Measurements from ENCODE around the gene PRSS38. TPM values are rescaled to one million over a fixed set of nuclear protein-coding genes. Genes with fewer than 3 reads are reported as not detected.

PRSS38 gene
- total RNA-seq, 1 donor from 2014 or later: not detected

DNA sequence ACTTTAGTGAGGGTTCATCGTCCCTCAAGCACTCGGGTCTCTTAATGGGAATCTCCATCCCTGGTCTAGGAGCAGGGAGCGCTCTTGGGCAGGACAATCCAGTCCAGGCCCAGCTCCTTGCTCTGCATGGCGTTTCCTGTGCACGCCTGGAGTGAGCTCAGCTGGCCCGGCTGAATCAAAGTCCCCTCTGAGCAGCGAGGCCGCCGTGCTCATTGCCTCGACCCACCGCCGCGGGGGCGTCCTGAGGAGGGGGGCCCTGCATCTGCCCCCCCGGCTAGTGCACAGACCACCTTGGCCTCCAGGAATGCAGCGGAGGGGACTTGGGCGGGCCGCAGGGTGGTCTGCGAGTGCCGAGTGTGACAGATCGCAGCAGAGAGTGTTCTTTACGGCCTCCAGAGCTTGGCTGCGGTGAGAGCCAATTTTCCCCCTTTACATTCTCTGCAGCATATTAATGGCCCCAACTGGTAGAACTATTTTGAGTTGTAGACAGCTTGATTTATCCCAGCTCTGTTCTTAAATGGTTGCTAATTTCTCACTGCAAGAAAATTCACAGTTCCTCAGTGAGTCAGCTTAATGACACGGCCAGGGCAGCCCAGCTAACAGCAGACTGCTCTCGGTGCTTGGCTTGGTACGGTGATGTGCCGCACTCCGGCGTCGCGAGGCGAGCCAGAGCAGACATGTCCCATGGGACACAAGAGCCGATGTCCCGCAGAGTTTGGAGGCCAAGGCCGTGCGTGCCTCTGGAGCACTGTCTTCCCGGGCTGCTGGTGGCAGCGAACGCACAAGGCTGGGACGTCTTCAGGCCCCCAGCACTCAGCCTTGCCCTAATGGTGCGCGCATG, 40.4 kb upstream of the PRSS38 start:
- H3K27me3 Mint-ChIP-seq: no peaks in the 10 kb centered on the region
- no peaks in the 10 kb centered on the region for H3K4me1 Mint-ChIP-seq
- H3K4me3 Mint-ChIP-seq: no peak overlapping the region
- intact Hi-C loops (cut with micrococcal nuclease): no loop called here
- TF ChIP-seq, protein P1, sequence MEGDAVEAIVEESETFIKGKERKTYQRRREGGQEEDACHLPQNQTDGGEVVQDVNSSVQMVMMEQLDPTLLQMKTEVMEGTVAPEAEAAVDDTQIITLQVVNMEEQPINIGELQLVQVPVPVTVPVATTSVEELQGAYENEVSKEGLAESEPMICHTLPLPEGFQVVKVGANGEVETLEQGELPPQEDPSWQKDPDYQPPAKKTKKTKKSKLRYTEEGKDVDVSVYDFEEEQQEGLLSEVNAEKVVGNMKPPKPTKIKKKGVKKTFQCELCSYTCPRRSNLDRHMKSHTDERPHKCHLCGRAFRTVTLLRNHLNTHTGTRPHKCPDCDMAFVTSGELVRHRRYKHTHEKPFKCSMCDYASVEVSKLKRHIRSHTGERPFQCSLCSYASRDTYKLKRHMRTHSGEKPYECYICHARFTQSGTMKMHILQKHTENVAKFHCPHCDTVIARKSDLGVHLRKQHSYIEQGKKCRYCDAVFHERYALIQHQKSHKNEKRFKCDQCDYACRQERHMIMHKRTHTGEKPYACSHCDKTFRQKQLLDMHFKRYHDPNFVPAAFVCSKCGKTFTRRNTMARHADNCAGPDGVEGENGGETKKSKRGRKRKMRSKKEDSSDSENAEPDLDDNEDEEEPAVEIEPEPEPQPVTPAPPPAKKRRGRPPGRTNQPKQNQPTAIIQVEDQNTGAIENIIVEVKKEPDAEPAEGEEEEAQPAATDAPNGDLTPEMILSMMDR (IDR thresholded peaks at IDR 0.05): no peak
- H3K27ac Mint-ChIP-seq: no peak overlapping the region
- no peak for ATAC-seq (ENCODE audit: low read depth)
- CTCF ChIA-PET: interaction anchor here (0.9 kb wide), 1 partner anchor 11 kb away, joined by 3 read pairs; no protein-coding TSS in a partner anchor
- H3K9me3 Mint-ChIP-seq: no peaks in the 10 kb centered on the region
- POLR2A ChIA-PET: no interaction called here
- peaks cover 36% of the 10 kb centered on the region for H3K36me3 Mint-ChIP-seq (ENCODE audit: low read depth)
- no peak for DNase-seq

DNA sequence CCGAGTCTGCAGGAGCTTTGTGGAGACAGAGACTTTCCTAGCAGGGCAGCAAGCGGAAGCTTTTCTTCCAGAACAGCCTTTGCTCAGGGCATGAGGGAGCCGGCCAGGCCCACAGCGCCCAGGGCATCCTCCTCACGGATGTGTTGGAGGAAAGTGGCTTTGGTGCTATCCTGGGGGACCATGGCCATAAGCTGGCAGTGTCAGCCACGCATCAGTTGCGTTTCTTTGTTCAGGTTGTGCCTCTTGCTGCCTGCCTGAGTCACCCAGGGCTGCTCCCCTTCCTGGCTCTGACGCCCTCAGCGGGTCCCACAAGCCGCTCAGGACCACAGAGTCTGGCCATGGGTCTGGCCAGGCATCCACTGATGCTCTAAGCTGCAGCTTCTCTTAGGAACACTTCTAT, 39.6 kb upstream of the PRSS38 start:
- H3K4me3 Mint-ChIP-seq: no peak overlapping the region
- H3K27ac Mint-ChIP-seq: no peak overlapping the region
- ChIA-PET CTCF (no interaction called here), POLR2A (no interaction called here)
- no peaks in the 10 kb centered on the region for H3K27me3 Mint-ChIP-seq
- H3K9me3 Mint-ChIP-seq: no peaks in the 10 kb centered on the region
- ATAC-seq (ENCODE audit: low read depth) (no peak), DNase-seq (no peak)
- no peaks in the 10 kb centered on the region for H3K4me1 Mint-ChIP-seq
- peaks cover 32% of the 10 kb centered on the region for H3K36me3 Mint-ChIP-seq (ENCODE audit: low read depth)
- TF ChIP-seq, protein P1 (IDR thresholded peaks at IDR 0.05): no peak
- intact Hi-C loops (cut with micrococcal nuclease): no loop called here

GRCh38 chr1:227776331-227776771, 39.1 kb upstream of the PRSS38 start:
- intact Hi-C loops (cut with micrococcal nuclease): no loop called here
- DNase-seq (no peak), ATAC-seq (ENCODE audit: low read depth) (no peak)
- Mint-ChIP-seq H3K4me3 (no peak overlapping the region), H3K27ac (no peak overlapping the region), H3K4me1 (no peaks in the 10 kb centered on the region), H3K9me3 (no peaks in the 10 kb centered on the region), H3K36me3 (ENCODE audit: low read depth) (peaks cover 33% of the 10 kb centered on the region), H3K27me3 (no peaks in the 10 kb centered on the region)
- TF ChIP-seq, protein P1 (IDR thresholded peaks at IDR 0.05): no peak
- POLR2A ChIA-PET: no interaction called here
- CTCF ChIA-PET: no interaction called here

GRCh38 chr1:227777156-227777555, 38.3 kb upstream of the PRSS38 start:
- peaks cover 33% of the 10 kb centered on the region for H3K36me3 Mint-ChIP-seq (ENCODE audit: low read depth)
- ATAC-seq (ENCODE audit: low read depth) (no peak), DNase-seq (no peak)
- no peak overlapping the region for H3K27ac Mint-ChIP-seq
- intact Hi-C loops (cut with micrococcal nuclease): no loop called here
- TF ChIP-seq, protein P1 (IDR thresholded peaks at IDR 0.05): no peak
- ChIA-PET CTCF (no interaction called here), POLR2A (no interaction called here)
- H3K27me3 Mint-ChIP-seq: no peaks in the 10 kb centered on the region
- no peaks in the 10 kb centered on the region for H3K9me3 Mint-ChIP-seq
- H3K4me3 Mint-ChIP-seq: no peak overlapping the region
- H3K4me1 Mint-ChIP-seq: no peaks in the 10 kb centered on the region

DNA sequence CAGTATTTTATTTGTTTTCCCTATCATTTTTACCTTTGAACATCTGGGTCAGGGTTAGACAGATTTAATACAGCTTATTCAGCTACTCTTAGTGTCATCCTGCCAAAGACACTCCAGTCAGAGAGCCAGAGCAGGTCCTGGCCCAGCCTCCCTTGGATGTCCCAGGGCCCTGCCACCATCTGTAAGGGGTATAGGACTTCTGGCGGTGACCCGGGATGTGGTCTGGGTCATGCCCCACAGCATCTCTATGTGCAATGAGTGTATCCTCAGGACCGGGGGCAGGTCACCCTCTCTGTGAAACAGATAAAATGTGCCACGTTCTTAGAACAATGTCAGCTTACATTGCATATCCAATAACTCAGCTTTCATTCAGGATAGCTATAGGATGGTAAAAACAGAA, 37.8 kb upstream of the PRSS38 start:
- H3K27me3 Mint-ChIP-seq: no peaks in the 10 kb centered on the region
- no peak overlapping the region for H3K4me3 Mint-ChIP-seq
- intact Hi-C loops (cut with micrococcal nuclease): no loop called here
- ChIA-PET POLR2A (no interaction called here), CTCF (no interaction called here)
- peaks cover 32% of the 10 kb centered on the region for H3K36me3 Mint-ChIP-seq (ENCODE audit: low read depth)
- DNase-seq (no peak), ATAC-seq (ENCODE audit: low read depth) (no peak)
- TF ChIP-seq, protein P1 (IDR thresholded peaks at IDR 0.05): no peak
- H3K4me1 Mint-ChIP-seq: no peaks in the 10 kb centered on the region
- no peaks in the 10 kb centered on the region for H3K9me3 Mint-ChIP-seq
- no peak overlapping the region for H3K27ac Mint-ChIP-seq
